VCaP (cell line): ENCODE measurements around the gene KIF21A.

Experiments
- H3K27ac ChIP-seq: fragments of 450-650 bp; 2 replicates; pipeline ENCODE4 v1.5.1; 2017
- CTCF ChIP-seq: fragments of 450-650 bp; conservative IDR thresholded peaks from 2 replicates; pipeline ENCODE4 v1.5.1; 2017; ENCODE audit warnings: mild to moderate bottlenecking, moderate library complexity

KIF21A gene

DNA sequence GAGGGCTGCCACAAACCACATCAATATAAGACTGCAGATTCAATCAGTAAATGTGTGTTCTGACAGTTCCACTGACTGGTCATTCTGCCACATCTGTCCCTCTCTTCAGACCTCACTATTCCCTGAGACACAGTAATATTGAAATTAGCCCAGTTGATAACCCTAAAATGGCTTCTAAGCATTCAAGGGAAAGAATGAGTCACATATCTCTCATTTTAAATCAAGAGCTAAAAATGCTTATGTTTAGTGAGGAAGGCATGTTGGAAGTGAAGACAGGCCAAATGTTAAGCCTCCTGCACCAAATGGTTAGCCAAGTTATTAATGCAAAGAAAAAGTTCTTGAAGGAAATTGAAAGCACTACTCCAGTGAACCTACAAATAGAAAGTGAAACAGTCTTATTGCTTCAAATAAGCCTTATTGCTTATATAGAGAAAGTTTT, 24.5 kb upstream of the KIF21A start:
- TF ChIP-seq CTCF = no peak
- no peak overlapping the region for H3K27ac ChIP-seq

GRCh38 chr12:39464976-39465695, 22.2 kb upstream of the KIF21A start:
- no peak for TF ChIP-seq CTCF
- H3K27ac ChIP-seq = no peak overlapping the region

DNA sequence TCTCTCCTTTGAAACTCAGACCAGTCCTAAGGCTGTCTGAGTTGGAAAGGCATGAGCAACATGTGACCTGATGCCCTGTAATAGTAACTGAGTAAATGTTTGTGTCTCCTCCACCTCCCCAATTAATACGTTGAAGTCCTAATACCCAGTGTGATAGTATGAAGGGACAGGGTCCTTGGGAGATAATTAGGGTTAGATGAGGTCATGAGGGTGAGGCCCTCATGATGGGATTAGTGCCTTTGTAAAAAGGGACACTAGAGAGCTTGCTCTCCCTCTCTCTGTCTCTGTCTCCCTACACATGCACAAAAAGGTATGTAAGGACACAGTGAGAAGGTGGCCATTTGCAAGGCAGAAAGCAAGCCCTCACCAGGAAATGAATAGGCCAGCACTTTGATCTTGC, 18.1 kb upstream of the KIF21A start:
- no peak for TF ChIP-seq CTCF
- no peak overlapping the region for H3K27ac ChIP-seq

DNA sequence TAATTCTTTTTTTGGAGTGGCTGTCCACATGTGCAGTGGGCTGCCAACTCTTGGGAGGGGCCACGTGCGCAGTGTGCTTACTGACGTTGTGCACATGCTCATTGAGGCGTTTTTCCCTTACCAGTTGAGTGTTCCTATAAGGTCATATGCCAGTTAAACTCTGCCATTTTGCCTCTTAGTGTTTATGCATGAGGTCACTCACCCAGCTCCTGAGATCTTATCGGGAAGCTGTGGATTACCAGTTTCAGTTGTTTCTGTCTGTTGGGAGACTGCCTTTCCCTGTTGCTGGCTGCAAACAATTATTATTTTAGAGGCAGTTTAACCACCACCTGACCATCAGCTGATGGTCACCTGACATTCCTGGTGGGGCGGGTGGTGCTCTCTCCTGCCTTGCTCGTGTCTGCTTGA, 16.1 kb upstream of the KIF21A start:
- H3K27ac ChIP-seq = no peak overlapping the region
- TF ChIP-seq CTCF = no peak

GRCh38 chr12:39451977-39452376, 9.1 kb upstream of the KIF21A start:
- no peak for TF ChIP-seq CTCF
- no peak overlapping the region for H3K27ac ChIP-seq

DNA sequence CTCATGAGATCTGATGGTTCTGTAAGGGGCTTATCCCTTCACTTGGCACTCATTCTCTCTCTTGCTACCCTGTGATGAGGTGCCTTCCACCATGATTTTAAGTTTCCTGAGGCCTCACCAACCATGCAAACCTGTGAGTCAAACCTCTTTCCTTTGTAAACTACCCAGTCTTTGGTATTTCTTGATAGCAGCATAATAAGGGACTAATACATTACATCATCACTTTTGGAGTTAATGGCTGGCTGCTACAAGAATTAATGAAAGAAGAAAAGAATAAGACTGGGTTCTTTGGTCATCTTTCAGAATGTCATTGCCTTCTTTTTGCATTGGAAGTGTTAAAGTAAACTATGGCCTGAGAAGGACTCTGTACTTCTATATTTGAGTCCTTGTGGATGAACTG, 5.1 kb upstream of the KIF21A start:
- no peak for TF ChIP-seq CTCF
- H3K27ac ChIP-seq = no peak overlapping the region

DNA sequence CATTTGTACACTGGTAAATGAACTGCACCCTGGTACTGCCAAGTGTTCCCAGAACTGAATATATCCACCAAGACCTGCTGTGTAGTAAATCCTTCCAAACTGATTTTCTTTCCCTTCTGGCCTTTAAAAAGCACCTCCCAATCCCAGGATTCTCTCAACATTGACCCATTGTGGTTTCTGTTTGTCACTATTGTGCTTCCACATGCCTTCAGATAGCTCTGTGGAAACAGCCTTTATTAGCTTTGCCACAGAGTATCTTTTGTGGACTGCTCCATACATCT, 949 bp upstream of the KIF21A start:
- peak overlapping the region; percentile 90 for H3K27ac ChIP-seq
- no peak for TF ChIP-seq CTCF

DNA sequence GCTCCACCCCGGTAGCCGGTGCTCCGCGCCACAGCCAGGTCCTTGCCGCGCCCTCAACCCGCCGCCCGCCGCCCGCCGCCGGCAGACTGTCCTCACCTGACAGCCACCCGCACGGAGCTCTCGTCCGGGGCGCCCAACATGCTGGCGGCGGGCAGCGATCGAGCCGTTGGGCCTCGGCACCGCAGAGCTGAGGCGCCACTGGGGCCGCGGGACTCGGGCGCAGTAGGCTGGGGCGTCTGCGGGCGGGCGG, 164 bp downstream of the KIF21A start:
- TF ChIP-seq CTCF = no peak
- H3K27ac ChIP-seq = peak overlapping the region; percentile 90
